ENCODE measurements around the gene RPL3. TPM values are rescaled to one million over a fixed set of nuclear protein-coding genes. Genes with fewer than 3 reads are reported as not detected.

The RPL3 gene
- total and polyA plus RNA-seq, 4 donors, result 580 to 1,767 (median 1,184) TPM

DNA sequence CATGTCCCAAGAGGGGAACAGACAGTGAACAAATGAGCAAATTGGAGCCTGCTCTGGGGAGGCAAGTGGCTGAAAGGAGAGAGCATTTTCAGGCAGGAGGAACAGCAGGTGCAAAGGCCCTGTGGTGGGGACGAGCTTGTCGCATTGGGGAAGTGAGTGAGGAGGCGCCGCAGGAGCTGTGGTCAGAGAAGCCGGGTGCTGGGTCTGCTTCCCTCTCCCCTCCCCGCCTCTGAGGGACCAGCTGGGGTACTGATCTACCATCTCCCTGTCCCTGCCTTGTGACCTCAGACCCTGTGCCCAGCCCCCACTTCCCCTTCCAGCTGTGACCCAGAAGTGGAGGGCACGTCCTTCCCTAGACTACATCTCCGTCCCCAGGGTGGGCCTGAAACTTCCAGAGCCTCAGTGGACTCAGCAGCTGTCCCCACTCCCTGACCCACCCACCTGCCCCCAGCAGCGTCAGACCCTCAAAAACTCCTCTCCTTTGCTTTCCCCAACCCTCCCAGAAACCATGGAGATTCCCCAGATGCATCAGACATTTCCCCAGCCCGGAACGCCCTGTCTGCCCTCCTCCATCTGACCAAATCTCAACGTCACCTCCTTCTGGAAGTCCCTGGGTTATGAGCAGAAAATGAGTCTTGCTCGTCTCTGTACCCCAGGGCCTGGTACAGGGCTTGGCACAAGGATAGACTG, 54.9 kb downstream of the RPL3 start:
- 84% methylated on average over 13 of the region's 13 CpGs for WGBS
- Histone ChIP-seq H3K27me3 (ENCODE audit: control insufficient read depth in 4 of 4, insufficient read depth in 4 of 4, low read length in 3 of 4) (no peaks in the 10 kb centered on the region), H3K9me3 (ENCODE audit: control insufficient read depth in 4 of 4, low read length in 3 of 4) (peaks cover 5 to 11% (median 8%) of the 10 kb centered on the region in 4 donors), H3K27ac (ENCODE audit: low read depth in 1 of 2, low read length in 2 of 2) (no peak overlapping the region), H3K4me3 (ENCODE audit: low read depth in 1 of 3, low read length in 3 of 3) (no peak overlapping the region), H3K9ac (ENCODE audit: low read depth in 1 of 2, low read length in 2 of 2) (no peak overlapping the region), H3K36me3 (ENCODE audit: control insufficient read depth in 4 of 4, insufficient read depth in 3 of 4, low read depth in 1 of 4, low read length in 3 of 4) (no peaks in the 10 kb centered on the region), H3K4me1 (ENCODE audit: control insufficient read depth in 4 of 4, insufficient read depth in 4 of 4, low read length in 3 of 4) (no peaks in the 10 kb centered on the region)
- no peak for DNase-seq (ENCODE audit: low spot score)
- TF ChIP-seq GABPA (IDR thresholded peaks at IDR 0.05 in 1 of 2, conservative IDR thresholded peaks at IDR 0.05 in 1 of 2), result no peak
- no peak for TF ChIP-seq RAD21 (IDR thresholded peaks at IDR 0.05)
- TF ChIP-seq JUND (IDR thresholded peaks at IDR 0.05), result no peak
- TF ChIP-seq HNF4A (conservative IDR thresholded peaks at IDR 0.05), result no peak
- TF ChIP-seq, protein P1, sequence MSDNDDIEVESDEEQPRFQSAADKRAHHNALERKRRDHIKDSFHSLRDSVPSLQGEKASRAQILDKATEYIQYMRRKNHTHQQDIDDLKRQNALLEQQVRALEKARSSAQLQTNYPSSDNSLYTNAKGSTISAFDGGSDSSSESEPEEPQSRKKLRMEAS (IDR thresholded peaks at IDR 0.05), result no peak
- TF ChIP-seq, protein P2, sequence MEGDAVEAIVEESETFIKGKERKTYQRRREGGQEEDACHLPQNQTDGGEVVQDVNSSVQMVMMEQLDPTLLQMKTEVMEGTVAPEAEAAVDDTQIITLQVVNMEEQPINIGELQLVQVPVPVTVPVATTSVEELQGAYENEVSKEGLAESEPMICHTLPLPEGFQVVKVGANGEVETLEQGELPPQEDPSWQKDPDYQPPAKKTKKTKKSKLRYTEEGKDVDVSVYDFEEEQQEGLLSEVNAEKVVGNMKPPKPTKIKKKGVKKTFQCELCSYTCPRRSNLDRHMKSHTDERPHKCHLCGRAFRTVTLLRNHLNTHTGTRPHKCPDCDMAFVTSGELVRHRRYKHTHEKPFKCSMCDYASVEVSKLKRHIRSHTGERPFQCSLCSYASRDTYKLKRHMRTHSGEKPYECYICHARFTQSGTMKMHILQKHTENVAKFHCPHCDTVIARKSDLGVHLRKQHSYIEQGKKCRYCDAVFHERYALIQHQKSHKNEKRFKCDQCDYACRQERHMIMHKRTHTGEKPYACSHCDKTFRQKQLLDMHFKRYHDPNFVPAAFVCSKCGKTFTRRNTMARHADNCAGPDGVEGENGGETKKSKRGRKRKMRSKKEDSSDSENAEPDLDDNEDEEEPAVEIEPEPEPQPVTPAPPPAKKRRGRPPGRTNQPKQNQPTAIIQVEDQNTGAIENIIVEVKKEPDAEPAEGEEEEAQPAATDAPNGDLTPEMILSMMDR (IDR thresholded peaks at IDR 0.05; ENCODE audit: low read depth, low read length, missing input control), result no peak
- TF ChIP-seq EGR1 (IDR thresholded peaks at IDR 0.05; ENCODE audit: low read depth in 2 of 2), result no peak
- TF ChIP-seq NR2F2 (IDR thresholded peaks at IDR 0.05), result no peak
- TF ChIP-seq FOXA1 (IDR thresholded peaks at IDR 0.05), result no peak
- TF ChIP-seq TAF1 (conservative IDR thresholded peaks at IDR 0.05), result no peak
- TF ChIP-seq, protein P3, sequence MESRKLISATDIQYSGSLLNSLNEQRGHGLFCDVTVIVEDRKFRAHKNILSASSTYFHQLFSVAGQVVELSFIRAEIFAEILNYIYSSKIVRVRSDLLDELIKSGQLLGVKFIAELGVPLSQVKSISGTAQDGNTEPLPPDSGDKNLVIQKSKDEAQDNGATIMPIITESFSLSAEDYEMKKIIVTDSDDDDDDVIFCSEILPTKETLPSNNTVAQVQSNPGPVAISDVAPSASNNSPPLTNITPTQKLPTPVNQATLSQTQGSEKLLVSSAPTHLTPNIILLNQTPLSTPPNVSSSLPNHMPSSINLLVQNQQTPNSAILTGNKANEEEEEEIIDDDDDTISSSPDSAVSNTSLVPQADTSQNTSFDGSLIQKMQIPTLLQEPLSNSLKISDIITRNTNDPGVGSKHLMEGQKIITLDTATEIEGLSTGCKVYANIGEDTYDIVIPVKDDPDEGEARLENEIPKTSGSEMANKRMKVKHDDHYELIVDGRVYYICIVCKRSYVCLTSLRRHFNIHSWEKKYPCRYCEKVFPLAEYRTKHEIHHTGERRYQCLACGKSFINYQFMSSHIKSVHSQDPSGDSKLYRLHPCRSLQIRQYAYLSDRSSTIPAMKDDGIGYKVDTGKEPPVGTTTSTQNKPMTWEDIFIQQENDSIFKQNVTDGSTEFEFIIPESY (IDR thresholded peaks at IDR 0.05), result no peak
- TF ChIP-seq, protein P4, sequence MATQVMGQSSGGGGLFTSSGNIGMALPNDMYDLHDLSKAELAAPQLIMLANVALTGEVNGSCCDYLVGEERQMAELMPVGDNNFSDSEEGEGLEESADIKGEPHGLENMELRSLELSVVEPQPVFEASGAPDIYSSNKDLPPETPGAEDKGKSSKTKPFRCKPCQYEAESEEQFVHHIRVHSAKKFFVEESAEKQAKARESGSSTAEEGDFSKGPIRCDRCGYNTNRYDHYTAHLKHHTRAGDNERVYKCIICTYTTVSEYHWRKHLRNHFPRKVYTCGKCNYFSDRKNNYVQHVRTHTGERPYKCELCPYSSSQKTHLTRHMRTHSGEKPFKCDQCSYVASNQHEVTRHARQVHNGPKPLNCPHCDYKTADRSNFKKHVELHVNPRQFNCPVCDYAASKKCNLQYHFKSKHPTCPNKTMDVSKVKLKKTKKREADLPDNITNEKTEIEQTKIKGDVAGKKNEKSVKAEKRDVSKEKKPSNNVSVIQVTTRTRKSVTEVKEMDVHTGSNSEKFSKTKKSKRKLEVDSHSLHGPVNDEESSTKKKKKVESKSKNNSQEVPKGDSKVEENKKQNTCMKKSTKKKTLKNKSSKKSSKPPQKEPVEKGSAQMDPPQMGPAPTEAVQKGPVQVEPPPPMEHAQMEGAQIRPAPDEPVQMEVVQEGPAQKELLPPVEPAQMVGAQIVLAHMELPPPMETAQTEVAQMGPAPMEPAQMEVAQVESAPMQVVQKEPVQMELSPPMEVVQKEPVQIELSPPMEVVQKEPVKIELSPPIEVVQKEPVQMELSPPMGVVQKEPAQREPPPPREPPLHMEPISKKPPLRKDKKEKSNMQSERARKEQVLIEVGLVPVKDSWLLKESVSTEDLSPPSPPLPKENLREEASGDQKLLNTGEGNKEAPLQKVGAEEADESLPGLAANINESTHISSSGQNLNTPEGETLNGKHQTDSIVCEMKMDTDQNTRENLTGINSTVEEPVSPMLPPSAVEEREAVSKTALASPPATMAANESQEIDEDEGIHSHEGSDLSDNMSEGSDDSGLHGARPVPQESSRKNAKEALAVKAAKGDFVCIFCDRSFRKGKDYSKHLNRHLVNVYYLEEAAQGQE (IDR thresholded peaks at IDR 0.05), result no peak
- TF ChIP-seq FOXA2 (IDR thresholded peaks at IDR 0.05), result no peak
- TF ChIP-seq SP1 (IDR thresholded peaks at IDR 0.05), result no peak
